ENCODE measurements around the gene CYP2C8.

- no peak for TF ChIP-seq CTCF (IDR thresholded peaks at IDR 0.05)
- no peak for TF ChIP-seq EZH2 (IDR thresholded peaks at IDR 0.05; ENCODE audit: borderline replicate concordance, insufficient read depth, low read depth, low read length, poor library complexity, severe bottlenecking)
Measured at GRCh38 chr10:95048206-95048605, 21.1 kb downstream of the CYP2C8 start.
